GM23248 (cell line): Measurements from ENCODE around the gene MRPL20.

ENCODE experiments used
- EZH2 ChIP-seq: fragments of 200-600 bp; sonication (generic); IDR thresholded peaks from 2 replicates; pipeline ENCODE4 v1.6.1; 2018; ENCODE audit warnings: antibody characterized with exemption, mild to moderate bottlenecking; ENCODE audit not compliant: insufficient read depth, poor library complexity, severe bottlenecking
- EZH2phosphoT487 ChIP-seq: fragments of 200-600 bp; sonication (generic); IDR thresholded peaks from 2 replicates; pipeline ENCODE4 v1.6.1; 2018; ENCODE audit warnings: antibody characterized with exemption, moderate library complexity, mild to moderate bottlenecking, low read depth; ENCODE audit not compliant: insufficient read depth

GRCh38 chr1:1442069-1442770 lies 35.1 kb upstream of the MRPL20 start:
- TF ChIP-seq EZH2 (no peak), EZH2phosphoT487 (no peak)
